OCI-LY3 (cell line): ENCODE results near the gene TTC21B.

Experiments used
- EZH2phosphoT487 ChIP-seq: fragments of 200-600 bp; shearing (Covaris generic); IDR thresholded peaks from 2 replicates; pipeline ENCODE4 v1.6.1; 2018; ENCODE audit warnings: antibody characterized with exemption, mixed run types, low read depth
- TF ChIP-seq, protein P1 (sequence below): fragments of 200-600, 300-600 bp; sonication (generic); IDR thresholded peaks from 2 replicates; pipeline ENCODE4 v1.5.1; 2014; ENCODE audit warnings: antibody characterized with exemption, low read length, low read depth

DNA sequence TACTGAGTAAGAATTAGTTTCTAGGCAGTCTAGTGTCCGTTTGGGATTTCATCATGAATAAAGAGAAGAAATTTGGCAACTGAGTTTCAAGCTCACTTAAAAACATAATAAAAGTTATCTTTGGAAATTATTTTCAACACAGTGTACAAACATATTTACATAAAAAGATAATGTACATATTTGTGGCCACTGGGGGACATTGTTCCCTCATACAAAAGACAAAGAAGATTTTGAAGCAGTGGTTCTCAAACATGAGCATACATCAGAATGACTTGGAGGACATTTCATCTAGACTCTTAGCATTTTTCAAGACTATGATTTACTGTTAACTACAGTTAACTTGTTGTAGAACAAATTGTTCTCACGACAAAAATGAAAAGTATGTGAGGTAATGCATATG, 15.7 kb upstream of the TTC21B start:
- TF ChIP-seq, protein P1, sequence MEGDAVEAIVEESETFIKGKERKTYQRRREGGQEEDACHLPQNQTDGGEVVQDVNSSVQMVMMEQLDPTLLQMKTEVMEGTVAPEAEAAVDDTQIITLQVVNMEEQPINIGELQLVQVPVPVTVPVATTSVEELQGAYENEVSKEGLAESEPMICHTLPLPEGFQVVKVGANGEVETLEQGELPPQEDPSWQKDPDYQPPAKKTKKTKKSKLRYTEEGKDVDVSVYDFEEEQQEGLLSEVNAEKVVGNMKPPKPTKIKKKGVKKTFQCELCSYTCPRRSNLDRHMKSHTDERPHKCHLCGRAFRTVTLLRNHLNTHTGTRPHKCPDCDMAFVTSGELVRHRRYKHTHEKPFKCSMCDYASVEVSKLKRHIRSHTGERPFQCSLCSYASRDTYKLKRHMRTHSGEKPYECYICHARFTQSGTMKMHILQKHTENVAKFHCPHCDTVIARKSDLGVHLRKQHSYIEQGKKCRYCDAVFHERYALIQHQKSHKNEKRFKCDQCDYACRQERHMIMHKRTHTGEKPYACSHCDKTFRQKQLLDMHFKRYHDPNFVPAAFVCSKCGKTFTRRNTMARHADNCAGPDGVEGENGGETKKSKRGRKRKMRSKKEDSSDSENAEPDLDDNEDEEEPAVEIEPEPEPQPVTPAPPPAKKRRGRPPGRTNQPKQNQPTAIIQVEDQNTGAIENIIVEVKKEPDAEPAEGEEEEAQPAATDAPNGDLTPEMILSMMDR = no peak
- TF ChIP-seq EZH2phosphoT487 = no peak
